Thyroid gland (tissue), 4 donors: ENCODE measurements around the gene HEATR9.

Source experiments
- CTCF ChIP-seq, 6 experiments: fragments of 200-600 bp in 3 of 6; fragments of 450-650 bp in 3 of 6; sonication (generic) in 3 of 6; IDR thresholded peaks; one replicate each; pipeline ENCODE4 v1.5.1; 2016 to 2019; ENCODE audit warnings: antibody characterized with exemption in 6 of 6, mild to moderate bottlenecking in 2 of 6, inconsistent platforms in 1 of 6, moderate library complexity in 1 of 6
- POLR2A ChIP-seq, 2 donors: fragments of 450-650 bp; IDR thresholded peaks; one replicate each; pipeline ENCODE4 v1.6.1; 2017; ENCODE audit warnings: antibody characterized with exemption in 2 of 2, mild to moderate bottlenecking in 2 of 2, moderate library complexity in 1 of 2

GRCh38 chr17:35906191-35906925, 37.7 kb upstream of the HEATR9 start:
- TF ChIP-seq CTCF (IDR thresholded peaks at IDR 0.05) (no peak), POLR2A (IDR thresholded peaks at IDR 0.05) (no peak)
